ENCODE measurements around the gene TRAPPC8. TPM values are rescaled to one million over a fixed set of nuclear protein-coding genes. Genes with fewer than 3 reads are reported as not detected.

TRAPPC8 gene, protein sequence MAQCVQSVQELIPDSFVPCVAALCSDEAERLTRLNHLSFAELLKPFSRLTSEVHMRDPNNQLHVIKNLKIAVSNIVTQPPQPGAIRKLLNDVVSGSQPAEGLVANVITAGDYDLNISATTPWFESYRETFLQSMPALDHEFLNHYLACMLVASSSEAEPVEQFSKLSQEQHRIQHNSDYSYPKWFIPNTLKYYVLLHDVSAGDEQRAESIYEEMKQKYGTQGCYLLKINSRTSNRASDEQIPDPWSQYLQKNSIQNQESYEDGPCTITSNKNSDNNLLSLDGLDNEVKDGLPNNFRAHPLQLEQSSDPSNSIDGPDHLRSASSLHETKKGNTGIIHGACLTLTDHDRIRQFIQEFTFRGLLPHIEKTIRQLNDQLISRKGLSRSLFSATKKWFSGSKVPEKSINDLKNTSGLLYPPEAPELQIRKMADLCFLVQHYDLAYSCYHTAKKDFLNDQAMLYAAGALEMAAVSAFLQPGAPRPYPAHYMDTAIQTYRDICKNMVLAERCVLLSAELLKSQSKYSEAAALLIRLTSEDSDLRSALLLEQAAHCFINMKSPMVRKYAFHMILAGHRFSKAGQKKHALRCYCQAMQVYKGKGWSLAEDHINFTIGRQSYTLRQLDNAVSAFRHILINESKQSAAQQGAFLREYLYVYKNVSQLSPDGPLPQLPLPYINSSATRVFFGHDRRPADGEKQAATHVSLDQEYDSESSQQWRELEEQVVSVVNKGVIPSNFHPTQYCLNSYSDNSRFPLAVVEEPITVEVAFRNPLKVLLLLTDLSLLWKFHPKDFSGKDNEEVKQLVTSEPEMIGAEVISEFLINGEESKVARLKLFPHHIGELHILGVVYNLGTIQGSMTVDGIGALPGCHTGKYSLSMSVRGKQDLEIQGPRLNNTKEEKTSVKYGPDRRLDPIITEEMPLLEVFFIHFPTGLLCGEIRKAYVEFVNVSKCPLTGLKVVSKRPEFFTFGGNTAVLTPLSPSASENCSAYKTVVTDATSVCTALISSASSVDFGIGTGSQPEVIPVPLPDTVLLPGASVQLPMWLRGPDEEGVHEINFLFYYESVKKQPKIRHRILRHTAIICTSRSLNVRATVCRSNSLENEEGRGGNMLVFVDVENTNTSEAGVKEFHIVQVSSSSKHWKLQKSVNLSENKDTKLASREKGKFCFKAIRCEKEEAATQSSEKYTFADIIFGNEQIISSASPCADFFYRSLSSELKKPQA (N-terminal part only)
- 10 to 100 TPM; 26.3 to 39.1 (median 32.1) TPM for total RNA-seq
- 10 to 100 TPM; 13.6 to 14.6 TPM for polyA plus RNA-seq
- long read RNA-seq, donor 1, full-length matches to known transcripts, result 24 of 35 reads
- long read RNA-seq, donor 1, partial matches to known transcripts, result 6 of 35 reads
- long read RNA-seq, donor 1, other reads (novel, unspliced or antisense), result 5 of 35 reads
- long read RNA-seq, donor 2, full-length matches to known transcripts, result 31 of 49 reads
- long read RNA-seq, donor 2, partial matches to known transcripts, result 9 of 49 reads
- long read RNA-seq, donor 2, other reads (novel, unspliced or antisense), result 9 of 49 reads
- long read RNA-seq, donor 3, full-length matches to known transcripts, result 2 of 10 reads
- long read RNA-seq, donor 3, partial matches to known transcripts, result 8 of 10 reads
- long read RNA-seq, donor 3, other reads (novel, unspliced or antisense), result 0 of 10 reads

GRCh38 chr18:31942999-31943877 lies at the start of gene TRAPPC8:
TSS of gene TRAPPC8 (minus strand) at chr18:31943128. CDS start at chr18:31942764, 364 bp downstream.
- peak within 1 kb of the TSS; percentile 76 to 97 (median 93) for H3K27ac ChIP-seq
- H3K9me3 ChIP-seq, result no peaks in the 10 kb centered on the region
- H3K4me1 ChIP-seq, result peaks cover 2 to 46% (median 41%) of the 10 kb centered on the region in 9 donors
- peak within 1 kb of the TSS; percentile 68 to 93 (median 87) for H3K4me3 ChIP-seq
- intact Hi-C loops (cut with DNase I), result loop anchor here in 7 of 10 donors (2.0 to 10.0 kb wide), 4 partner anchors 142 to 152 kb away; partner anchors contain the start of gene RNF138 (in 3 of the 7)
- TF ChIP-seq, protein P1, sequence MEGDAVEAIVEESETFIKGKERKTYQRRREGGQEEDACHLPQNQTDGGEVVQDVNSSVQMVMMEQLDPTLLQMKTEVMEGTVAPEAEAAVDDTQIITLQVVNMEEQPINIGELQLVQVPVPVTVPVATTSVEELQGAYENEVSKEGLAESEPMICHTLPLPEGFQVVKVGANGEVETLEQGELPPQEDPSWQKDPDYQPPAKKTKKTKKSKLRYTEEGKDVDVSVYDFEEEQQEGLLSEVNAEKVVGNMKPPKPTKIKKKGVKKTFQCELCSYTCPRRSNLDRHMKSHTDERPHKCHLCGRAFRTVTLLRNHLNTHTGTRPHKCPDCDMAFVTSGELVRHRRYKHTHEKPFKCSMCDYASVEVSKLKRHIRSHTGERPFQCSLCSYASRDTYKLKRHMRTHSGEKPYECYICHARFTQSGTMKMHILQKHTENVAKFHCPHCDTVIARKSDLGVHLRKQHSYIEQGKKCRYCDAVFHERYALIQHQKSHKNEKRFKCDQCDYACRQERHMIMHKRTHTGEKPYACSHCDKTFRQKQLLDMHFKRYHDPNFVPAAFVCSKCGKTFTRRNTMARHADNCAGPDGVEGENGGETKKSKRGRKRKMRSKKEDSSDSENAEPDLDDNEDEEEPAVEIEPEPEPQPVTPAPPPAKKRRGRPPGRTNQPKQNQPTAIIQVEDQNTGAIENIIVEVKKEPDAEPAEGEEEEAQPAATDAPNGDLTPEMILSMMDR (IDR thresholded peaks at IDR 0.05), result peak in 4 of 9 donors; percentile 8 to 43 (median 37)
- DNase-seq (peak; percentile 97 to 99), ATAC-seq (peak; percentile 98 to 99 (median 99))
- WGBS, 2 donors, result 0 to 1% methylated on average over 55 to 56 of the region's 58 CpGs
- H3K27me3 ChIP-seq, result no peaks in the 10 kb centered on the region
- H3K36me3 ChIP-seq, result no peaks in the 10 kb centered on the region

DNA sequence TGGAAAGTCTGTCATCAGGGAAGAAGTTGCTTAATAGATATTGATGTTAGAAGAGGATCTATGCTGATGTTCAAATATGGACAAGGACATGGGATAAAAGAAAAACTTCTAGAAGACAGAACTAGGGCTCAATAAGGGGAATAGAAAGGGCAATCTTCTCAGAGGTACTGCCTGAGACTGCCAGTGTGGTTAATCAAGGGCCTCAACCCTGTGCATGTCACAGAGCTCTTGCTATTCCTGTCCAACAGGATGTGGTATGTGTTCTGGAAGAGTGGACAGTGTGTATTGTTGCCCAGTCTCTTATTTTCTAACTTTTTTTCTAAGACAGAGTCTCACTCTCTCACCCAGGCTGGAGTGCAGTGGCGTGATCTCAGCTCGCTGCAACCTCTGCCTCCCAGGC lies 47.9 kb upstream of the TRAPPC8 start:
- H3K4me1 ChIP-seq, result peaks cover 0 to 20% (median 8%) of the 10 kb centered on the region in 9 donors
- intact Hi-C loops (cut with DNase I), result no loop called here
- 63 to 82% methylated on average over 2 of the region's 2 CpGs for whole genome bisulfite sequencing, 2 donors
- H3K4me3 ChIP-seq, result no peak overlapping the region
- H3K27me3 ChIP-seq, result no peaks in the 10 kb centered on the region
- ATAC-seq, result peak in 1 of 8 donors; percentile 44
- H3K9me3 ChIP-seq, result no peaks in the 10 kb centered on the region
- DNase-seq, result no peak
- TF ChIP-seq, protein P1 (IDR thresholded peaks at IDR 0.05), result no peak
- no peak overlapping the region for H3K27ac ChIP-seq
- H3K36me3 ChIP-seq, result no peaks in the 10 kb centered on the region

DNA sequence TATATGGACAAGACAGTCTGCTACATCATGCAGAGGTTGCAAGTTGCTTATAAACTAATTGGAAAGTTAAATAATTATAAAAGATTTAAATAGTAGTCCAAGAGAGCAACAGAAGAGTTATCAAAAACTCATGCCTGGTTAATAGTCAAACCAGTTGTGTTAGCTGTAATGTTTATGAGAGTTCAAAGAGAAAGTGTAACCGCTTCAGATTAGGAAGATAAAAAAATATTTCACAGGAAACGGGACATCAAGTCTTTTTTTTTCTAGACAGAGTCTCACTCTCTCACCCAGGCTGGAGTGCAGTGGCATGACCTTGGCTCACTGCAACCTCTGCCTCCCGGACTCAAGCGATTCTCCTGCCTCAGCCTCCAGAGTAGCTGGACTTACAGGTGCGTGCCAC lies 41.0 kb upstream of the TRAPPC8 start:
- WGBS, 2 donors, result 70 to 75% methylated on average over 5 of the region's 5 CpGs
- Histone ChIP-seq H3K36me3 (no peaks in the 10 kb centered on the region), H3K9me3 (peaks cover 0 to 2% (median 0%) of the 10 kb centered on the region in 11 donors), H3K4me1 (peaks cover 0 to 30% (median 14%) of the 10 kb centered on the region in 9 donors), H3K27ac (peak overlapping the region in 3 of 10 donors; percentile 30 to 73 (median 42)), H3K4me3 (no peak overlapping the region), H3K27me3 (no peaks in the 10 kb centered on the region)
- intact Hi-C loops (cut with DNase I), result loop anchor here in 4 of 10 donors (2.0 to 10.0 kb wide), 5 partner anchors 33 to 429 kb away; partner anchors contain the start of gene RNF125 (in 2 of the 4)
- TF ChIP-seq, protein P1 (IDR thresholded peaks at IDR 0.05), result no peak
- DNase-seq (no peak), ATAC-seq (no peak)

All from heart right ventricle (tissue), 16 donors.